ENCODE data around the gene PDCL2. TPM values are rescaled to one million over a fixed set of nuclear protein-coding genes. Genes with fewer than 3 reads are reported as not detected.

The PDCL2 gene
- total and polyA plus RNA-seq, 2 of the 8 experiments (the other 6 are each of a cell fraction or from before 2014, with no cell fraction given) = not detected

GRCh38 chr4:55635741-55636655 is 44.0 kb upstream of the PDCL2 start, which contains the start of gene NMU (continued):
- TF ChIP-seq, protein P1, sequence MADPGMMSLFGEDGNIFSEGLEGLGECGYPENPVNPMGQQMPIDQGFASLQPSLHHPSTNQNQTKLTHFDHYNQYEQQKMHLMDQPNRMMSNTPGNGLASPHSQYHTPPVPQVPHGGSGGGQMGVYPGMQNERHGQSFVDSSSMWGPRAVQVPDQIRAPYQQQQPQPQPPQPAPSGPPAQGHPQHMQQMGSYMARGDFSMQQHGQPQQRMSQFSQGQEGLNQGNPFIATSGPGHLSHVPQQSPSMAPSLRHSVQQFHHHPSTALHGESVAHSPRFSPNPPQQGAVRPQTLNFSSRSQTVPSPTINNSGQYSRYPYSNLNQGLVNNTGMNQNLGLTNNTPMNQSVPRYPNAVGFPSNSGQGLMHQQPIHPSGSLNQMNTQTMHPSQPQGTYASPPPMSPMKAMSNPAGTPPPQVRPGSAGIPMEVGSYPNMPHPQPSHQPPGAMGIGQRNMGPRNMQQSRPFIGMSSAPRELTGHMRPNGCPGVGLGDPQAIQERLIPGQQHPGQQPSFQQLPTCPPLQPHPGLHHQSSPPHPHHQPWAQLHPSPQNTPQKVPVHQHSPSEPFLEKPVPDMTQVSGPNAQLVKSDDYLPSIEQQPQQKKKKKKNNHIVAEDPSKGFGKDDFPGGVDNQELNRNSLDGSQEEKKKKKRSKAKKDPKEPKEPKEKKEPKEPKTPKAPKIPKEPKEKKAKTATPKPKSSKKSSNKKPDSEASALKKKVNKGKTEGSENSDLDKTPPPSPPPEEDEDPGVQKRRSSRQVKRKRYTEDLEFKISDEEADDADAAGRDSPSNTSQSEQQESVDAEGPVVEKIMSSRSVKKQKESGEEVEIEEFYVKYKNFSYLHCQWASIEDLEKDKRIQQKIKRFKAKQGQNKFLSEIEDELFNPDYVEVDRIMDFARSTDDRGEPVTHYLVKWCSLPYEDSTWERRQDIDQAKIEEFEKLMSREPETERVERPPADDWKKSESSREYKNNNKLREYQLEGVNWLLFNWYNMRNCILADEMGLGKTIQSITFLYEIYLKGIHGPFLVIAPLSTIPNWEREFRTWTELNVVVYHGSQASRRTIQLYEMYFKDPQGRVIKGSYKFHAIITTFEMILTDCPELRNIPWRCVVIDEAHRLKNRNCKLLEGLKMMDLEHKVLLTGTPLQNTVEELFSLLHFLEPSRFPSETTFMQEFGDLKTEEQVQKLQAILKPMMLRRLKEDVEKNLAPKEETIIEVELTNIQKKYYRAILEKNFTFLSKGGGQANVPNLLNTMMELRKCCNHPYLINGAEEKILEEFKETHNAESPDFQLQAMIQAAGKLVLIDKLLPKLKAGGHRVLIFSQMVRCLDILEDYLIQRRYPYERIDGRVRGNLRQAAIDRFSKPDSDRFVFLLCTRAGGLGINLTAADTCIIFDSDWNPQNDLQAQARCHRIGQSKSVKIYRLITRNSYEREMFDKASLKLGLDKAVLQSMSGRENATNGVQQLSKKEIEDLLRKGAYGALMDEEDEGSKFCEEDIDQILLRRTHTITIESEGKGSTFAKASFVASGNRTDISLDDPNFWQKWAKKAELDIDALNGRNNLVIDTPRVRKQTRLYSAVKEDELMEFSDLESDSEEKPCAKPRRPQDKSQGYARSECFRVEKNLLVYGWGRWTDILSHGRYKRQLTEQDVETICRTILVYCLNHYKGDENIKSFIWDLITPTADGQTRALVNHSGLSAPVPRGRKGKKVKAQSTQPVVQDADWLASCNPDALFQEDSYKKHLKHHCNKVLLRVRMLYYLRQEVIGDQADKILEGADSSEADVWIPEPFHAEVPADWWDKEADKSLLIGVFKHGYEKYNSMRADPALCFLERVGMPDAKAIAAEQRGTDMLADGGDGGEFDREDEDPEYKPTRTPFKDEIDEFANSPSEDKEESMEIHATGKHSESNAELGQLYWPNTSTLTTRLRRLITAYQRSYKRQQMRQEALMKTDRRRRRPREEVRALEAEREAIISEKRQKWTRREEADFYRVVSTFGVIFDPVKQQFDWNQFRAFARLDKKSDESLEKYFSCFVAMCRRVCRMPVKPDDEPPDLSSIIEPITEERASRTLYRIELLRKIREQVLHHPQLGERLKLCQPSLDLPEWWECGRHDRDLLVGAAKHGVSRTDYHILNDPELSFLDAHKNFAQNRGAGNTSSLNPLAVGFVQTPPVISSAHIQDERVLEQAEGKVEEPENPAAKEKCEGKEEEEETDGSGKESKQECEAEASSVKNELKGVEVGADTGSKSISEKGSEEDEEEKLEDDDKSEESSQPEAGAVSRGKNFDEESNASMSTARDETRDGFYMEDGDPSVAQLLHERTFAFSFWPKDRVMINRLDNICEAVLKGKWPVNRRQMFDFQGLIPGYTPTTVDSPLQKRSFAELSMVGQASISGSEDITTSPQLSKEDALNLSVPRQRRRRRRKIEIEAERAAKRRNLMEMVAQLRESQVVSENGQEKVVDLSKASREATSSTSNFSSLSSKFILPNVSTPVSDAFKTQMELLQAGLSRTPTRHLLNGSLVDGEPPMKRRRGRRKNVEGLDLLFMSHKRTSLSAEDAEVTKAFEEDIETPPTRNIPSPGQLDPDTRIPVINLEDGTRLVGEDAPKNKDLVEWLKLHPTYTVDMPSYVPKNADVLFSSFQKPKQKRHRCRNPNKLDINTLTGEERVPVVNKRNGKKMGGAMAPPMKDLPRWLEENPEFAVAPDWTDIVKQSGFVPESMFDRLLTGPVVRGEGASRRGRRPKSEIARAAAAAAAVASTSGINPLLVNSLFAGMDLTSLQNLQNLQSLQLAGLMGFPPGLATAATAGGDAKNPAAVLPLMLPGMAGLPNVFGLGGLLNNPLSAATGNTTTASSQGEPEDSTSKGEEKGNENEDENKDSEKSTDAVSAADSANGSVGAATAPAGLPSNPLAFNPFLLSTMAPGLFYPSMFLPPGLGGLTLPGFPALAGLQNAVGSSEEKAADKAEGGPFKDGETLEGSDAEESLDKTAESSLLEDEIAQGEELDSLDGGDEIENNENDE (IDR thresholded peaks at IDR 0.05; ENCODE audit: insufficient replicate concordance, low read length) = no peak
- TF ChIP-seq POLR2A (IDR thresholded peaks at IDR 0.05; ENCODE audit: control extremely low read depth in 1 of 2, low read depth in 2 of 2, low read length in 2 of 2) (peak in 1 of 2 experiments; percentile 40; a peak in 1 of 3 replicates), CHD2 (IDR thresholded peaks at IDR 0.05; ENCODE audit: low read length) (no peak), SIX5 (IDR thresholded peaks at IDR 0.05; ENCODE audit: low read depth, low read length) (no peak)

All from H1 (cell line).